Transverse colon (tissue), 4 donors: ENCODE measurements around the gene ZBTB16. TPM values are rescaled to one million over a fixed set of nuclear protein-coding genes. Genes with fewer than 3 reads are reported as not detected.

Experiments
- DNase-seq: peaks from one replicate; pipeline ENCODE4 v3.0.0-alpha.2; 2019
- H3K27ac ChIP-seq, 4 donors: fragments of 200-600 bp; sonication (generic); 2 replicates each; pipeline ENCODE4 v1.5.1; 2016 to 2018; ENCODE audit warnings: inconsistent platforms in 4 of 4
- H3K27me3 ChIP-seq: fragments of 200-600 bp; sonication (generic); 2 replicates; pipeline ENCODE4 v1.5.1; 2017; ENCODE audit warnings: inconsistent platforms
- H3K36me3 ChIP-seq, 4 donors: fragments of 200-600 bp; sonication (generic); 2 replicates each; pipeline ENCODE4 v1.5.1; 2017 to 2019; ENCODE audit warnings: inconsistent platforms in 4 of 4
- H3K4me1 ChIP-seq, 4 donors: fragments of 200-600 bp; sonication (generic); 2 replicates each; pipeline ENCODE4 v1.5.1; 2017 to 2020; ENCODE audit warnings: inconsistent platforms in 4 of 4
- H3K4me3 ChIP-seq, 4 donors: fragments of 200-600 bp; sonication (generic); 1 replicate in 1 of 4; 2 replicates in 3 of 4; pipeline versions ENCODE4 v1.5.1 to v1.6.1; 2017 to 2019; ENCODE audit warnings: inconsistent platforms in 4 of 4
- H3K9me3 ChIP-seq, 2 donors: fragments of 200-600 bp; sonication (generic); 2 replicates each; pipeline ENCODE4 v1.5.1; 2017 to 2019; ENCODE audit warnings: inconsistent platforms in 2 of 2
- EP300 ChIP-seq: sonication (generic); formaldehyde crosslinking; IDR thresholded peaks from one replicate; pipeline ENCODE4 v1.6.1; 2017; ENCODE audit warnings: antibody characterized with exemption, low read depth
- POLR2A ChIP-seq: fragments of 450-650 bp; IDR thresholded peaks from one replicate; pipeline ENCODE4 v1.6.1; 2016; ENCODE audit warnings: antibody characterized with exemption, mild to moderate bottlenecking, moderate library complexity
- POLR2AphosphoS5 ChIP-seq, 3 donors: sonication (generic); formaldehyde crosslinking; IDR thresholded peaks; one replicate each; pipeline ENCODE4 v1.6.1; 2016; ENCODE audit warnings: antibody characterized with exemption in 3 of 3
- WGBS, 2 donors: methylation state at CpG; one replicate each; pipeline ENCODE4 v1.1.5; 2018; ENCODE audit warnings: low coverage in 1 of 2; 5-methylcytosine and 5-hydroxymethylcytosine counted together
- in situ Hi-C, 4 donors: fragments of 200-750 bp; cut with MboI; loops; one replicate each; pipeline versions ENCODE4 v1.15.0 to v1.15.1; 2017; ENCODE audit warnings: low sequenced_read_pairs in 3 of 4, low pct_ligation_motif_present in 1 of 4, low pct_unique_long_range_greater_than_20kb in 1 of 4
- intact Hi-C: fragments of 100-400 bp; cut with DNase I; formaldehyde crosslinking; loops from one replicate; pipeline ENCODE4 v1.15.1; 2023; ENCODE audit warnings: low total_unique reads
- total RNA-seq, 4 donors: library from RNA; depleted of rRNA; stranded (reverse); fragments of >200 nt; gene quantifications; one replicate each; pipeline ENCODE4 v1.1.0, GENCODE V29; 2016
- TF ChIP-seq, protein P1 (sequence below), 5 experiments: fragments of 200-600 bp in 3 of 5; fragments of 450-650 bp in 2 of 5; sonication (generic) in 3 of 5; IDR thresholded peaks; 1 replicate in 2 of 5; 2 replicates in 3 of 5; pipeline ENCODE4 v1.5.1; 2016 to 2017; ENCODE audit warnings: antibody characterized with exemption in 5 of 5, inconsistent platforms in 3 of 5, mild to moderate bottlenecking in 2 of 5, moderate library complexity in 1 of 5

Gene ZBTB16
- total RNA-seq, 4 donors from 2014 or later, result 108 to 271 (median 155) TPM

DNA sequence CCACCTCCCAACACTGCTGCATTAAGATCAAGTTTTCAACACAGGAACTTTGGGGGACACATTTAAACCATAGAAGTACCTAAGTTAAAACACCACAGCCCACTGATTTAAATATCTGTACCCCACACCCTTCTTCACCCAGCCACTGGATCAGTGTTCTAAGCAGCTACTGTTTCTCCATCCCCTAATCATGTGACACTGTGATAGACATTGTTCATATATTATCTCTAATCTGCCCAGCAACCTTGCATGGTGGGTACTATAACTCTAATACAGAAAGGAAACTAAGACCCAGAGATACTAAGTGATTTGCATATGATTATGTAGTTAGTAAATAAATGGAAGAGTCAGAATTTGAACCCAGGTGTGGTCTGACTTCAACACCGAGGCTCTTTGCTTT, 166.2 kb downstream of the ZBTB16 start:
- Histone ChIP-seq H3K4me1 (peaks cover 0 to 8% (median 5%) of the 10 kb centered on the region in 4 donors), H3K27me3 (no peaks in the 10 kb centered on the region), H3K36me3 (peaks cover 0 to 4% (median 0%) of the 10 kb centered on the region in 4 donors), H3K27ac (no peak overlapping the region), H3K9me3 (no peaks in the 10 kb centered on the region), H3K4me3 (no peak overlapping the region)
- WGBS, 2 donors, result 67% methylated on average over 1 of the region's 1 CpG; no CpG with 5 or more reads in 1 of the 2 donors
- intact Hi-C loops, result no loop called here
- DNase-seq, result no peak
- TF ChIP-seq POLR2AphosphoS5 (IDR thresholded peaks at IDR 0.05), result no peak
- TF ChIP-seq, protein P1, sequence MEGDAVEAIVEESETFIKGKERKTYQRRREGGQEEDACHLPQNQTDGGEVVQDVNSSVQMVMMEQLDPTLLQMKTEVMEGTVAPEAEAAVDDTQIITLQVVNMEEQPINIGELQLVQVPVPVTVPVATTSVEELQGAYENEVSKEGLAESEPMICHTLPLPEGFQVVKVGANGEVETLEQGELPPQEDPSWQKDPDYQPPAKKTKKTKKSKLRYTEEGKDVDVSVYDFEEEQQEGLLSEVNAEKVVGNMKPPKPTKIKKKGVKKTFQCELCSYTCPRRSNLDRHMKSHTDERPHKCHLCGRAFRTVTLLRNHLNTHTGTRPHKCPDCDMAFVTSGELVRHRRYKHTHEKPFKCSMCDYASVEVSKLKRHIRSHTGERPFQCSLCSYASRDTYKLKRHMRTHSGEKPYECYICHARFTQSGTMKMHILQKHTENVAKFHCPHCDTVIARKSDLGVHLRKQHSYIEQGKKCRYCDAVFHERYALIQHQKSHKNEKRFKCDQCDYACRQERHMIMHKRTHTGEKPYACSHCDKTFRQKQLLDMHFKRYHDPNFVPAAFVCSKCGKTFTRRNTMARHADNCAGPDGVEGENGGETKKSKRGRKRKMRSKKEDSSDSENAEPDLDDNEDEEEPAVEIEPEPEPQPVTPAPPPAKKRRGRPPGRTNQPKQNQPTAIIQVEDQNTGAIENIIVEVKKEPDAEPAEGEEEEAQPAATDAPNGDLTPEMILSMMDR (IDR thresholded peaks at IDR 0.05), result no peak
- TF ChIP-seq EP300, result no peak
- TF ChIP-seq POLR2A, result no peak
- in situ Hi-C loops, result no loop called here

GRCh38 chr11:114226356-114226755, 166.8 kb downstream of the ZBTB16 start:
- intact Hi-C loops (no loop called here), in situ Hi-C loops (no loop called here)
- peaks cover 0 to 4% (median 0%) of the 10 kb centered on the region in 4 donors for H3K36me3 ChIP-seq
- H3K9me3 ChIP-seq, result no peaks in the 10 kb centered on the region
- no peak overlapping the region for H3K27ac ChIP-seq
- H3K4me1 ChIP-seq, result peaks cover 0 to 8% (median 5%) of the 10 kb centered on the region in 4 donors
- no peak overlapping the region for H3K4me3 ChIP-seq
- no peak for DNase-seq
- TF ChIP-seq POLR2A (no peak), POLR2AphosphoS5 (IDR thresholded peaks at IDR 0.05) (no peak), EP300 (no peak)
- TF ChIP-seq, protein P1 (IDR thresholded peaks at IDR 0.05), result no peak
- no peaks in the 10 kb centered on the region for H3K27me3 ChIP-seq
- 54 to 90% methylated on average over 2 to 5 of the region's 5 CpGs for WGBS, 2 donors

GRCh38 chr11:114228435-114229411, 169.2 kb downstream of the ZBTB16 start:
- Histone ChIP-seq H3K27me3 (no peaks in the 10 kb centered on the region), H3K4me3 (no peak overlapping the region), H3K9me3 (no peaks in the 10 kb centered on the region), H3K4me1 (peaks cover 4 to 23% (median 8%) of the 10 kb centered on the region in 4 donors), H3K36me3 (peaks cover 0 to 4% (median 0%) of the 10 kb centered on the region in 4 donors), H3K27ac (peak overlapping the region in 1 of 4 donors; percentile 29)
- 57 to 71% methylated on average over 11 to 24 of the region's 24 CpGs for WGBS, 2 donors
- in situ Hi-C loops (no loop called here), intact Hi-C loops (no loop called here)
- no peak for DNase-seq
- TF ChIP-seq POLR2A (no peak), POLR2AphosphoS5 (IDR thresholded peaks at IDR 0.05) (no peak), EP300 (no peak)
- TF ChIP-seq, protein P1 (IDR thresholded peaks at IDR 0.05), result no peak

DNA sequence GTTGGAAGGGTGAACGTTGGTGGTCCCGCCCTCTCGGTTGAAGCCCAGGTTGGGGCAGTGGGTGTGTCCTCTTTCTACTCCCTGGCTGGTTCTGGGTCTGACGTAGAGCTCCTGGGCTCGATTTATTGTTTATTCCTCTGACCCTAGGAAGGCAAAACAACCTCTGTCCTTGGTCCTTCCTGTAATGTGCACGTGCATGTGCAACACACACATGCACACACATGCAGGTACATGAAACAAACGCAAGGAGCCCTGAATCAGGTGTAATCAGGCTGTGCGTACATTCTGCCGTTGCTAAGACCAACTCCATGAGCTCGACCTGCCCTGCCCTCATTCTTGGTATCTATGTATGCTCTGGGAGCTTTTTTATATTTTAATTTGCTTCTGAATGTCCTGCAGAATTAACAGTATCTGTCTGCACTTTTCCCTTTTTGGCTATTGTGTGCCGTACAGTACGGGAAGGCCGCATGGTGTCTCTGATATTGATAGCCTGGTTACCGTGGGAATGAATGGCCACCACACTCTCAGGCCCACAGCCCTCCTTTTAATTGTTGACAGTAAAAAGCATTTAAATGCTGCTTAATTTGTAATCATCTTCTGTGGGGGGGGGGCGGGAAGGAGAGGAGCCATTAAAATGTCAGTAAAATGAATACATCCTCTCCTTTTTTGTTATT, 170.7 kb downstream of the ZBTB16 start:
- WGBS, 2 donors, result 84 to 85% methylated on average over 8 to 15 of the region's 15 CpGs
- H3K27ac ChIP-seq, result no peak overlapping the region
- intact Hi-C loops, result no loop called here
- DNase-seq, result no peak
- no peaks in the 10 kb centered on the region for H3K9me3 ChIP-seq
- H3K4me3 ChIP-seq, result no peak overlapping the region
- TF ChIP-seq, protein P1 (IDR thresholded peaks at IDR 0.05), result no peak
- TF ChIP-seq POLR2A (no peak), EP300 (no peak), POLR2AphosphoS5 (IDR thresholded peaks at IDR 0.05) (peak in 1 of 3 donors; percentile 11)
- peaks cover 4 to 23% (median 10%) of the 10 kb centered on the region in 4 donors for H3K4me1 ChIP-seq
- in situ Hi-C loops, result no loop called here
- H3K36me3 ChIP-seq, result peaks cover 0 to 4% (median 0%) of the 10 kb centered on the region in 4 donors
- H3K27me3 ChIP-seq, result no peaks in the 10 kb centered on the region
